GM12864 (cell line): ENCODE measurements around the gene CTDSPL2.
A peak's percentile ranks its signal among the peaks of the same experiment; 100 is the strongest.

ENCODE experiments used
- DNase-seq: peaks from one replicate; pipeline ENCODE4 v3.0.0-alpha.2; 2011; ENCODE audit warnings: low read depth
- H3K4me3 ChIP-seq: 2 replicates; pipeline ENCODE4 v1.5.1; 2011; ENCODE audit warnings: mild to moderate bottlenecking, low read depth, low read length, control low read depth
- CTCF ChIP-seq: IDR thresholded peaks from 2 replicates; pipeline ENCODE4 v1.5.1; 2011; ENCODE audit warnings: low read depth, mild to moderate bottlenecking, moderate library complexity, low read length, control low read depth, inconsistent platforms; ENCODE audit errors: missing control alignments

Gene CTDSPL2

GRCh38 chr15:44532689-44533088, 105.3 kb downstream of the CTDSPL2 start:
- TF ChIP-seq CTCF, result peak; percentile 31
- no peak overlapping the region for H3K4me3 ChIP-seq
- no peak for DNase-seq

GRCh38 chr15:44535092-44535491, 107.7 kb downstream of the CTDSPL2 start:
- no peak for DNase-seq
- no peak overlapping the region for H3K4me3 ChIP-seq
- no peak for TF ChIP-seq CTCF

GRCh38 chr15:44535523-44536301, 108.3 kb downstream of the CTDSPL2 start:
- DNase-seq, result no peak
- TF ChIP-seq CTCF, result no peak
- H3K4me3 ChIP-seq, result peak overlapping the region; percentile 70

- peak; percentile 38 for TF ChIP-seq CTCF
- peak overlapping the region; percentile 70 for H3K4me3 ChIP-seq
- DNase-seq, result no peak
Observed at GRCh38 chr15:44536302-44536961, 109.0 kb downstream of the CTDSPL2 start.

- no peak for TF ChIP-seq CTCF
- peak within 1 kb of the TSS; percentile 92 for H3K4me3 ChIP-seq
- peak; percentile 82 for DNase-seq
Observed at GRCh38 chr15:44536962-44537734, 109.7 kb downstream of the CTDSPL2 start, which contains the start of gene EIF3J. Gene EIF3J (plus strand): TSS chr15:44537147. CDS start chr15:44537195, 48 bp downstream.

- no peak for DNase-seq
- H3K4me3 ChIP-seq, result peak overlapping the region; percentile 92
- TF ChIP-seq CTCF, result no peak
Observed at GRCh38 chr15:44537735-44538240, 110.4 kb downstream of the CTDSPL2 start.
